Ureter (tissue), 1 donor: Measurements from ENCODE around the gene NUP93. TPM values are rescaled to one million over a fixed set of nuclear protein-coding genes. Genes with fewer than 3 reads are reported as not detected.

Experiments used
- DNase-seq: peaks from one replicate; pipeline ENCODE4 v3.0.0-alpha.2; 2020; ENCODE audit warnings: low spot score
- total RNA-seq: library from RNA; stranded (reverse); gene quantifications from one replicate; pipeline ENCODE4 v1.2.4, GENCODE V29; 2023
- donor health status: DM: yes; HTN: yes; CAD: no.

NUP93 gene
- total RNA-seq, 1 donor from 2014 or later, result 69.1 TPM

DNA sequence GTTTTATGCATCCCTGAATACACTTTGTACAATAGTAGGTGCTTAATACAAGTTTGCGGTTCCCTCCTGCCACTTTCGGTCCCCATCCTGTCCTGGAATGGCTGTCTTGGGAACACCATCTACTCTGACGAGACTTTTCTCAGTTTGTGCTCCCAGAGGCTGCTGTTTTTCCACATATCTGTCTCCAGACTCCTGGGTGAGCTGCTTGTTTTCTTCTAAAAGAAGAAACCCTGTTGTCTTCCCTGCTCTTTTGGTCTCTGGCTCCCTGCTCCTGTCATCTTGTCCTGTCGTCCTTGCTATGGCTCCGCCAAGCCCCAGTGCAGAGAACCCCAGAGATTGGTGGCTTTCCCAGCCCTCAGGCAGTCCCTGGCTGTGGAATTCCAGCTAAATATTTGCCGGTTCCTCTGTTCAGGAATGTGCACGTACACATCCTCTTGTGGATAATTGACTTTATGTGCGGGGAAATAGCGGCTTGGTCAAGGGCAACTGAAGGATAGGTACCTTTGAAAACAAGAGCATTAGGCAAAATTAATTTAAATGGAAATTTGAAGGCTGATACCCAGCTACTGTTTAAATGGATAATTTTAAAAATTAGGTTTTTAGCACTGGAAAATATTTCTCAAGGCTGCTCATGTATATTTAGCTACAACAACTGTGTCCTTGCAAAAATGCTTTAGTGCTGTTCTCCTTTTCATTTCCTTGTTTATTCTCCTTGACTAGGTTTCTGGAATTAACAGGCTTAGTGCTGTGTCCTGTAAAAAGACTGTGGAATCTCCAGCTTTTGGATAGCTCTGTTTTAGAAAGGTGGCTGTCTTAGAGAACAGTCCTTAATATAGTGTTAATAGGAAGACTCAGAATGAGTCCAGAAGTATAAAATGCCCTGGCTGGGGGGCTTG is 84.9 kb downstream of the NUP93 start:
- DNase-seq, result no peak

GRCh38 chr16:56815721-56816120 is 85.8 kb downstream of the NUP93 start:
- no peak for DNase-seq

DNA sequence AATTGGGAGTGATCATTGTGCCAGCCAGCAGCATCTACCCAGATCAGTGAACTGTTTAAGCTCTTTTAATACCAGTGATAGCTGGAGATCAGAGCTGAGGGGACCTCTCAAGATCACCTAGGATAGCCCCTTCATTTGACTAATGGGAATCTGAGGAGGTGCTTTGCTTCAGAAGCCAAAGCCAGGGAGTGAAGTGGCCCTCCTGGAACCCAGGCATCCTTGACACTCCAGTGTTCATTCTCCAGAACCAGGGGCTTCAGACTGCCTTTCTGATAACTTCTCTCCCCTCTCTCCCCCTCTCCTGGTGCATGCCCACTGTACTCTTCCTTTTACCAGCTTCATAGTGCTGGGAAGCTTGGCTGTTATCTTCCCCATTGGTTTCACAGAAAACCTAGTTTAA is 87.1 kb downstream of the NUP93 start:
- no peak for DNase-seq

GRCh38 chr16:56817938-56818337 is 88.0 kb downstream of the NUP93 start:
- DNase-seq, result no peak

GRCh38 chr16:56823081-56823733 is 93.3 kb downstream of the NUP93 start:
- DNase-seq, result no peak

DNA sequence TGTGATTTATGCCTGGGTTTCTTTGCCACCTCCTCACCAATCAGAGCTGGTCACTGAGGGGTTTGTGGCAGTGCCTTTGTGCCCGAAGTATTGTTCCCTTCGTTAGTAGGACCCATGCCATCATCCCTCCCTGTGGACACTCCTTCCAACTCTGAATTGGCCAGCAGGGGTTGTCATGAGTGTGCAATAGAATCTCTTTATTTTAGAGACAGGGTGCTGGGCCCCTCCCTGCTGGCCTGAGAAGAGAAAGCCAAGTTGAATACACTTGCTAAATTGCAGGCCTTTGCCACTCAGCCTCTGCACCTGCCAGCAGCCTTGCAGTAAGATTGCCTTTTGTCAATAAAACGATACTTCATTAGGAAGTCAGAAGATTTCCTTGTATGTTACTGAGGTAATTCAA is 94.4 kb downstream of the NUP93 start:
- no peak for DNase-seq

- DNase-seq, result no peak
Measured at GRCh38 chr16:56824804-56825203, 94.9 kb downstream of the NUP93 start.

DNA sequence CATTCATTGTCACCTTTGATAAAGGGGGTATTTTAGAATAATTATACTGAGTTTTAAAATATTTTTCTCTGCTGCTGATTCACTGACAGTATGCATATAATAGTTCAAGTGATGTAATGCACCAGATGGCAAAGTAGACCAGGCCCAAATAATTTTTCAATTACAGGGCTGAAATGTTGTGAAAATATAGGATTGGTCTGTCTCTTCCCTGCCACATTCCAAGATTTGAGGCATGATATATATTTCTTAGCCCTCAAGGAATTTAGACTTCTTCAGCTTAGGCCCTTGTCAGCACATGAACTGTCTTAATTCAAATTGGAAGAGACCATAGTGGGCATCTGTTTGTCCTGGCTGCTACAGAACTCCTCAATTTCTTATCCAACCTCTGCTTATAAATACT is 95.9 kb downstream of the NUP93 start:
- DNase-seq, result no peak

DNA sequence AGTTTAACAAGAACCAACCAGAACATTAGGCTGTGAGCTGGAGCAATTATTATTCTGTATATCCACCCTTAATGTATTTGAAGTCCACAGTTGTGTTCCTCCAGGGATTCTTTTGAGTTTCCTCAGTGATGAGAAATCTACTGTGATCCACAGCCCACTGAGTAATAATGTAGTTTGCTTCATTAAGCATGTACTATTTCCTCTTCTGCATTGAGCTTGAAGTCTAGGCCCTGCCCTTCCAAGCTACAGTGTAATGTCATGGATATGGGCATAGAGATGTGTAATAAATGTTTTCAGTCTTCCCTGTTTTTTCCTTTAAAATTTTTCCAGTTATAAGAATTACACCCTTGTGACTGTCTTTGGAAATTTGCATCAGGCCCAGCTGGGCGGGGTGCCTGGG is 98.7 kb downstream of the NUP93 start:
- DNase-seq, result no peak

GRCh38 chr16:56830669-56831068 is 100.7 kb downstream of the NUP93 start:
- no peak for DNase-seq

- DNase-seq, result no peak
Measured at GRCh38 chr16:56832768-56833167, 102.8 kb downstream of the NUP93 start.

GRCh38 chr16:56833243-56833970 is 103.5 kb downstream of the NUP93 start:
- DNase-seq, result no peak

GRCh38 chr16:56835320-56835719 is 105.4 kb downstream of the NUP93 start:
- no peak for DNase-seq

- no peak for DNase-seq
Measured at GRCh38 chr16:56836410-56837230, 106.7 kb downstream of the NUP93 start.

DNA sequence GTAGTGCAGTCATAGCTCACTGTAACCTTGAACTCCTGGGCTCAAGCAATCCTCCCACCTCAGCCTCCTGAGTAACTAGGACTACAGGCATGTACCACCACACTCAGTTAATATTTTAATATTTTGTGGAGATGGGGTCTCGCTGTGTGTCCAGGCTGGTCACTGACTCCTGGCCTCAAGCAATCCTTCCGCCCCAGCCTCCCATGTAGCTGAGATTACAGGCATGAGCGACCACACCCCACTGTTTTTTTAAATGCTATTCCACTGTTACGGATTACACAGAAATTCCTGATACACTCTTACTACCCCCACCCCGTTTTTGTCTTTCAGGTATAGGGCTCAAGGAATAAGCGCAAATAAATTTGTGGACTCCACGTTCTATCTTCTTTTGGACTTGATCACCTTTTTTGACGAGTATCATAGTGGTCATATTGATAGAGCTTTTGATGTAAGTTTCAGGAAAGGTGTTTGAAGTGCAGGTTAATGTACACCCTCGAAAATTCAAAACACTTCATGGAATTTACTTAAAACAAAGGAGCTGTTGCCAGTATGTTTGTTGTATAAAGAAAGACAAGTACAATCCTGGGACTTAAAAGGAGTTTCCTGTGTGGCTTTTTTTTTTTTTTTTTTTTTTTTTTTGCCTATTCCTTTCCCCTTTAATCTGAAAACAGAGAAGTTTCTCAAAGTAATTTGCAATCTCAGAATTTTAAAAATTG is 108.9 kb downstream of the NUP93 start:
- no peak for DNase-seq

DNA sequence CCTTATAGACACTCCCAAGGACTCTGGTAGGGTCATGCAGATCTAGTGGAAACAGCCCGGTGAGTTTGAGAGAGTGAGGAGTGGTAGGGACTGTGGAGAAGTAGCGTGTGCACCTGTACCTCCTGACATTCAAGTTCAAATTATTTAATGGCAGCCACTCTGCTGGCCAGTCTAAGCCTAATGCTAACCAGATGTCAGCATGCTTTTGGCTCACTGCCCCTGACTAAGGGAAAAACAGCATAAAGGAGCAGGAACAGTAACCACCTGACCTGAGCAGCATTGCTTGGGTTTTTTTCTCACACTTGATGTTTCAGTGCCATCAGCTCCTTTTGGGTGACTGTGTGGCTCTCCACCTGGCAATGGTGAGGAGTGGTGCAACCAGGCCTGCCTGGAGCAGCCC is 111.3 kb downstream of the NUP93 start:
- DNase-seq, result no peak

DNA sequence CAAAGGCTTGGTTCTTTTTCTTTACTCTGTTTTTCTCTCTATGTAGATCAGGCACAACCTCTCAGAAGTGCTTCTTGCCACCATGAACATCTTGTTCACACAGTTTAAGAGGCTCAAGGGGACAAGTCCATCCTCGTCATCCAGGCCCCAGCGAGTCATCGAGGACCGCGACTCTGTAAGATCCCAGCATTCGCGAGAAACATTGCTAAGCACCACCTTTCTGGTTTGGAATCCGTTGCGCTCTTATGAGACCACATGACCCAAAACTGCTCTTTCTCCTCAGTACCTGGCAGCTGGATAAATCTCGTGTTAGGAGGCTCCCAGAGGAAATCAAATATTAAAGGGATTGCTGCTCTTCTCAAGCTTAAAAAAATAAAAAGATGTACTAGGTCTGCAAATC is 111.7 kb downstream of the NUP93 start:
- DNase-seq, result no peak

DNA sequence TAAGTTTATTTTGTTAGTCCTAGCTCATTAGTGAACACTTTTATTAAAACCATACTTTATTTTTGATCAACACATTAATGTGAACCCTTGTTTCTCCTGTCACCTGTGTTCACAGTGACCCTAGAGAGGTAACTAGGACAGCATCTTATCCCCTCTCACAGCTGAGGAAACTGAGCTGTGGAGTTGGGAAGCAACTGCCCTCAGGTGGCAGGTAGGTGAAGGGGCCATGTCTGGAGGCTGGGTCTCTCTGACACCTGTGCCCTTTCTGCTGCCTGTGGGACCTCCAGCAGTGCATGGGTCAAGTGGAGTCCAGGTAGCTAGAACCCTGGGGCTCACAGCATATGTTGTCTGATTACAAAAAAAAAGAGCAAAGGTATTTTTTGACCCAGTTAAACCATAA is 112.2 kb downstream of the NUP93 start:
- no peak for DNase-seq

- no peak for DNase-seq
Measured at GRCh38 chr16:56844056-56844455, 114.1 kb downstream of the NUP93 start.

GRCh38 chr16:56847173-56847910 is 117.4 kb downstream of the NUP93 start:
- no peak for DNase-seq
